GM21367 (cell line): Measurements from ENCODE around the gene SH2B2.
"Not testable (repeated sequence)": the region's sequence is repeated elsewhere in the genome, so short reads cannot be mapped to it uniquely, and the experiment has no call there.

Source experiments
- ATAC-seq: cut with Tn5 transposase; IDR thresholded peaks from one replicate; pipeline ENCODE4 v1.9.1; 2021; ENCODE audit not compliant: unreplicated experiment

Gene SH2B2

DNA sequence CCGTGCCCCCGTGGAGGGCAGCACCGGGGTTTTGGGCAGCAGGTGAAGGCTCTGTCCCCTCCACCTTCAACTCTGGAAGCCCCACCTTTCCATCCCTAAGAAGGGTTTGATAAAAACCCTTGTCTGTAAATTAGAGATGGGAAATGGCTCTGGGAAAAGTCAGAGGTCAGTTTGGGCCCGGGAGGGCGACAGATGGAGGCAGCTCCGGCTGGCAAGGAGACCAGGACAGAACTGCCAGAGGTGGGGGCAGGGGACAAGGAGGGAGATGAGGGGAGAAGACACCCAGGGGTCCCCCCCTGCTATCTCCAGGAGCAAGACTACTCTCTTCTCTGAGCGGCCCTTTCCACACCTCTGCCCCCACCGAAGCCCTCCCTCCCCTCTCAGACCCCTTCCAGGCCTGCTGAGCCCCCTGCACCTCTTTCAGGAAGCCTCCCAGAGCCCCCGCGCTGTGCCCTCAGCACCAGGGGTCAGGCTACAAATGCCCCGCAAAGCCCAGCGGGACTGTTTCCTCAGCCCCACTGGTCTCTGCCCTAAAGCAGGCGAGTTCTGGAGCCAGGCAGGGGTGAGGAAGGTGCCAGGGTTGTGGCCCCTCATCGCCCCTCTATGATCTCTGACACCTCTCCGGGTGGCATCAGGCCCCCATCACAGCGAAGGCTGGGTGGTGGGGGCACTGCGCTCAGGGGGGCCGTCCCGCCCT is 980 bp upstream of the SH2B2 start:
- ATAC-seq, result no peak

DNA sequence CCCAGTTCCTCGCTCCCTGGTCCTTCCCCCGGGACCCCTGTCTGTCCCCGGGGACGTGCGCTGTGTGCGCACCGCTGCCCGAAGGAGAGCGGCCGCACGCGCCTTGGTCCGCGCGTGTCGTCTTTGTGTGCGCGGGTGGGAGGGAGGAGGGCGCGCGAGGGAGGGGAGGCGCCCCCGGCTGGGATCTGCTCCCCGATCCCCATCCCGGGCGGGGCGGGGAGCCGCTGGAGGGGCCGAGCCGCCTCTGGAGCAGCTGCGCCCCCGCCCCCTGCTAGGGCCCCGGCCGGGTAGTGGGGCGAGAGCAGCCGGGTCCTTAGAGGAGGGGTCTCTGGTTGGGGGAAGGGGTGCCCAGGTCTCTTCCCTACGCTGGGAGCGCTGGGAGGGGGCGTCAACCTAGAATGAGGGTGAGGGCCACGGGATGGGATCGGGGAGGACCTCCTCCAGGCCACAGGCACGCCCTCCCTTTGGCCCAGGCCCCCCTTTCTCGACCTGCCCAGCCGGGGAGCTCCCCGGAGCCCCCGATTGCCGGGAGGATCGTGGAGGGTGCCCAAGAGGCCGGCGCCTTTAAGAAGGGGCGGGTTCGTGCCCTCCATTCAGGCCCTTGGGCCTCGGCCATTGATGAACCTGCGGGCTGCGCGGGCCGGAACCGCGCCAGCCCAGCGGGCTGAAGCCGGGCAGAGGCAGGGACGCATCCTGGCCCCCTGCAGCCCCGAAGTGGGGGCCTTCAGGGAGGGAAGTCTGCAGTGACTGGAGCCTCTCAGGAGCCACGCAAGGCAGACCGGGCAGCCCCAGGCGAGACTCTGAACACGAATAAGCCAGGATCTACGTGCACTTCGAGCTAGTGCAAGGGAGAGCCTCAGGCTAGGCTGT is 678 bp downstream of the SH2B2 start:
- ATAC-seq, result no peak

DNA sequence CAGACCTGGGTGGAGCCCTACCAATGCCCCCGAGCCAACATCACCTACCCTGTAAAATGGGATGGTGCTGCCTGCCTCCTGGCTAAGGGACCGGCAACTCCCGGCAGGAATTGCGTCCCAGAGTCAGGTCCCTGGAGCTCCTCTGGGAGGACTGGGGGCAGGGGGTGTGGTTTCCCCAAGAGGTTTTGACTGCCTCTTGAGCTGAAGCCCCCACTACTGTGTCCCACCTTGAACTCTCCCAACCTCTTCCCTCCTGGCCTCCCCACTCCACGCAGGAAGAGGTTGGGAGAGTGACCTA is 1.3 kb downstream of the SH2B2 start:
- ATAC-seq, result no peak

DNA sequence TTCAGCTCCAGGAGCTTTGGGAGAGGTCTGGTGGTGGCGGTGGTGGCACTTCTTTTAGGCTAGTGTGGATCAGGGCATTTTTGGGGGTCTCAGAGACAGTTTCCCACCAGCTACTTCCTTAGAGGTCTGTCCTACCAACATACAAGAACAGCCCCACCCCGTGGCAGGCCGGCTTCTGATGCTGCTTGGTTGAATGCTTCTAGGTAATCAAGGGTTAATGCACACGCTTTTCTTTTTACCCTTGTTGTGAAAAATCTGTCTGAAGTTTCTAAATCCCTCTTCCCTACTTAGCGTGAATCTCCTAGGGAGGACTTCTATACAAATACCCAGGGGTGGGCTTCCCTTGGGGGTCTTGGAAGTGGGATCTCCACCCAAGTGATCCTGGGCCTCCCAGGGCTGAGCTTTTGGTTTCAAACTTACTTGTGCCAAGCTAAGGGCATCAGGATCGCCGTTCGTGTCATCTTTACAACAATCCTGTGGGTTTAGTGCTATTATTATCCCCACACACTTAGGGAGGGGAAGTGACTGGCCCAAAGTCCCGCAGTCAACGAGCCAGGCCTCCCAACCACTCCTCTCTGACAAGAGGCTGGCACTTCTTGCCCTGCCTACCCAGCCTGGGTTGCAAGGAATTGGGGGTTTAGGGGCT is 1.7 kb downstream of the SH2B2 start:
- no peak for ATAC-seq

DNA sequence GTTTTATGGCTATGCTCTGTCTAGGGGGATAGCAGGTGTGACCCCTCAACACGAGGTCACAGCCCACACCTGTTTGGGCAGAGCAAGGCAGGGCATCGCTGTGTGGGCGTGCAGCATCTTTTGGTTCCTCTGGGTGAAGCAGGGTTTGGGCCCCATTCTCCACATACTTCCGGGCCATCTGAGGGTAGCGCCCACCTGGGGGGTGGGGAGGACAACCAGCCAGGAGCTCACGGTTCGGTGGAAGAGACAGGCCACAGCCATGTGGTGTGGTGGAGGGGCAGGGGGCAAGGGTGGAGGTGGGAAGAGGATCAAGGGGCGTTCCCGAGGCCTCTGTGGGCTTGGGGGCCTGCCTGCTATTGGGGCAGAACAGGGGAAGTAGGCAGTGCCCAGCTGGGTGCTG is 2.4 kb downstream of the SH2B2 start:
- ATAC-seq, result no peak

DNA sequence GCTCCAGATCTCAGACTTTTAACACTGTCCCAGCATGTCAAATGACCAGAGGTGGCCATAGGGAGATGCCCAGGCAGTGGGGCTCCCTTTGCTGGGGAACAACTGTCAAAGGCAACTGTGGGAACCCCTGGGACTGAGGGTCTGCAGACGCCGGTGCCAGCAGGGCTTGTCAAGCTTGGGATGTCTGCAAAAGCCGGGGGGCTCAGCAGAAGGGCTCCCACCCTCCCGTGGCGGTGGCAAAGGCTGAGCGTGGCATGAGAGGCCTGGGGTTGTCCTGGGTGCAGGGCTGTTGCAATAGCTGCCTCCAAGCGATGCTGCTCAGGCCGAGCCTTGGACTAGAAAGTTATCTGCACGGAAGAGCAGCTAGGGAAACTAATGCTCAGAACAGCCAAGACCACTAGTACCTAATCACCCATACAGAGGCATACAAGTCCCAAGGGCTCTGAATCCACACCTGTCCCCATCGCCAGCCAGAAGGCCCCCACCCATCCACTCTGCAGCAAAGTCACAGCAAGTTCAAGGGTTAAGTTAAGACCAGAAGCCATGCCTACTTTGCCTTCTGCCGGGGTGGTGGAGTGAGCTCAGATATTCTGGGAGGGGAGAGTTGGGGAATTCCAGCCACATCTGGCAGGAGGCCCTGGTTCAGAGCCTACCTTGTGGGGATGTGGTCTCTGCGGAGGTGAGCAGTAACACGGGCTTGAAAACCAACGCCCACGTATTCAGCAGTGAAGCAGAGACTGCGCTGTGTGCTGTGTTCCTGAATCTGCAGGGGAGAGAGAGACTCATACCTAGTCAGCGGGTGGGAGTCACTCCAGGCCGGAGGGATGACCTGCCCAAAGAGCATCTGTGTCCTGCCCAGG is 4.6 kb downstream of the SH2B2 start:
- peak; percentile 31 for ATAC-seq

DNA sequence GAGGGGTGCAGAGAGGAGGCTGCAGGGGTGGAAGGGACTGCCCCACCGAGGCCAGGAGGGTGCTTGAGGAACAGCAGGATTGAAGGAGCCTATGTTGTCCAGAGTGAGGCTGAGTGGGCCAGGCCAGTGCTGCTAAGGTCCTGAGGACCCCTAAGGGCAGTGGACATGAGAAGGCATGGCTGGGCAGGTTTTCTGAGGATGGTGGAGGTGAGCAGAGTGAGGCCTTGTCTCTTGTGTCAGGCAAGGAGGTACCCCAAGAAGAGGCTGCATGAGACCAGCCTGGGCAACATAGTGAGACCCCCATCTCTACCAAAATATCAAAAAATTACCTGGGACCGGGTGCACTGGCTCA is 5.2 kb downstream of the SH2B2 start:
- no peak for ATAC-seq

DNA sequence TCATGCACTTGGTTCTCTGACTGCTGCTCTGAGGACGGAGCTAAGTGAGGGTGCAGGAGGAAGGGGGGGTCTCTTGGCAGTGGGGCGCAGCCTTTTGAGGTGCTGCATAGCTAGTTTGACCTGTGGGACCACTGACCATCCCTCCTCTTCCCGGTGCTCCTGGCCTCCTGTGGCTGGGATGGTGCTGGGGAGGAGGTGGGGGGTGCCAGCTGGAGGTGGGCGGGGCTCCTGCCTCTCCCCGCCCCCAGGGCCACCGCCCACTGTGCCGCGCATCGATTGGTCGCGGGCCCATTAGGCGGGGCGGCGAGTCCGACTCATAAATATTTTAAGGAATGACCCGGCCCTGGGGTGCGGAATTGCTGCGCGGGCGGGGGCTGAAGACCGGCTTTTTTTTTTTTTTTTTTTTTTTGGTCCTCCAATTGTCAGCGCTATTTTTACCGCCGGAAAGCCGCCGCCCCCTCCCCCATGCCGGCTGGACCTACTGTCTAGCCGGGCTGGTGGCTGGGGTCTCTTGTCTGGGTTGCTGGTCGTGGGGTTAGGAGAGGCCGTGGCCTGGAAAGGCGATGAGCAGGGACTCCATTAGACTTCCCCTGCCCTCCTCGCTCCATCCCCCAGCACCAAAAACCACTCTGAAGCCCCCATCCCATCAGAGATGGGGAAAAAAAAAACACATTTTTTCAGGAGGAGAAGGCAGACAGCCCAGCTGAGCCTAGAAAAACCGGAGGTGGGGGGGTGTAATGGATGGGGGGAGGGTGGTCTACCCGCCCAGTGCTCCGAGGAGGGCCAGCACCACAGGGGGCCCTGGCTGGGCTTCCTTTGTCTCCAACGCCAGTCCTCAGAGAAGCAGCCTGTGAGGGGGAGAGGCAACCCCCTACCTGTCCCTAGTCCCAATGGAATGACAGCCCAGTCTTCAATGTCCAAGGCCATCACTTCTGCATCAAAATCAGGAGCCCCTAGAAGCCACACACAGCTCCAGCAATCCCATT is 6.4 kb downstream of the SH2B2 start:
- no peak for ATAC-seq

DNA sequence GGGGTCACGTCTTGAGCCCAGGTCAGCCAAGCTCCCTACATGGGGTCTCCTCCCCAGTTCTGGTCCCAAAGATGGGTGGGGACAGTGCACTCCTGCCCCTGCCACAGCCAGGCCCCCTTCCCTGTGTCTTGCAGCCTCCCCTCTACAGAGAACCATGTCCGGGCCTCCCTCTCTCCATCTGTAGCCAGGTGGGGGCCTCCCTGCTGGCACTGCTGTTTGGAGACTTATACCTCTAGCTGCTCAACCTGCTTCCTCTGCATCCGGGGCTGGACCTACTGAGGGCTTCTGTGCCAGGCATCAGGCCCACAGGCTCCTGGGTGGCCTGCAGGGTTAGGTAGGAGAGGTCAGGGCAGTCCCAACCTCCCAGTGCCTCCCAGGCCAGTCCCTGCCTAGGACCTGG is 7.9 kb downstream of the SH2B2 start:
- no peak for ATAC-seq

DNA sequence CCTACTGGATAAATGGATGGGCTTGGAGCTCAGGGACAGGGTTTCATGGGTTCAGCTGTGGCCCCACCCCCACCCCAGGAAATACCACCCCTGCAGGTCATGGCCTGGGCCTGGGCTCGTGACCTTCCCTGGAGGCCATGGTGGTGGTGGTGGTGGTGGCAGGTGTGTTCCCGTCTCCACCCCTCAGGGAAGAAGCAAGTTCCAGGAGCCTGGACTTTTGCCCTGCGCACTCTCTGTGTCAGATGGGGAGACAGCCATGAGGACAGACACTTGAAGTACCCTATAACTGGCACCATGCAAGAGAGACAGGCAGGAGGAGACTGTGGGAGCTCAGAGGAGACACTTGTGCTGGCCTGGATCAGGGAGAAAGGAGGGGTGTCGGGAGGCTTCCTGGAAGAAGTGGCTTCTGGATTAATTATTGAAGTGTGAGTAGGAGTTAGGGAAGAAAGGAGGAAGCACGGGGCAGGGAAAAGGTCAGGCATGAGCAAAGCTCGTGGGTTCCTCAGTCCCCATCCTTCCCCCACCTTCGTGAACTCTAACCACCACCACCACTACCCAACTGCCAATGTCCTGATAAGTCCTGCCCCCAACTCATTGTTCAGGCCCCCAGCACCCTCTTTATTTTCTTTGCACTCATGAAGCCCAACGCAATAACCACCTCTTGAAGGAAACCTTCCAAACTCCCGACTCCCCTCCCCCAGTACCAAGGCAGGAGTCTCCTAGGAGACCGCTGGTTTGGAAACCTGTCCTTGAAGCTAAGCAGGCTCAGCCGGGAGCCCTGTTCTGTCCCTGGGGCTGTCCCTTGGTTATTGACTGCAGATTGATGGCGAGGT is 8.9 kb downstream of the SH2B2 start:
- no peak for ATAC-seq

DNA sequence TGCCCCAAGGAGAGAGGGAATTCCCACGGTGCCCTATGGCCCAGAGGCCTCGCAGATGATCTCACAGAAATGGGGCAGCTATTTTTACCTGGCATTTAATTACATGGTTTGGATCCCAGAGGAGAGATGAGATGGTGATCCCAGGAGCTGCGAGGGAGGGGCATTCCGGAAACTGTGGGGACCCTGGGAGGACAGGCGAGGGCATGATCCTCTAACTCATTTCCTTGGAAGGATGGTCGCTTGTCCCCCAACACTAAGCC is 9.4 kb downstream of the SH2B2 start:
- no peak for ATAC-seq

DNA sequence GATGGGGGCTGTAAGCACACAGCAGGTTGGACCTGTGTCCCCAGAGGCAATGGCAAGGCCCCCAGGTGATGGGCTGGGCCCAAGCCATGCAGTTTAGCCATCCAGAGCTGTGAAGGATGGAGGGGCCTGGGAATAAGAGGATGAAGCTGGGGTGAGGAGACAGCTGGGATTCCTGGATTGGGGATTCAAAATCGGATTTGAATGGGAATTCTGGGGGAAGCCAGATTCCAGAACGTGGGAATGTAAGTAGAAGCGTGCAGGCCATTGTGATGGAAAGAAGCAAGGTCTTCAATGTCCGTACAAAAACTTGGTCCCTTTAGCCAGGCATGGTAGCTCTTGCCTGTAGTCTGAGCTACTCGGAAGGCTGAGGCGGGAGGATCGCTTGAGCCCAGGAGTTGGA is 9.8 kb downstream of the SH2B2 start:
- ATAC-seq, result no peak

DNA sequence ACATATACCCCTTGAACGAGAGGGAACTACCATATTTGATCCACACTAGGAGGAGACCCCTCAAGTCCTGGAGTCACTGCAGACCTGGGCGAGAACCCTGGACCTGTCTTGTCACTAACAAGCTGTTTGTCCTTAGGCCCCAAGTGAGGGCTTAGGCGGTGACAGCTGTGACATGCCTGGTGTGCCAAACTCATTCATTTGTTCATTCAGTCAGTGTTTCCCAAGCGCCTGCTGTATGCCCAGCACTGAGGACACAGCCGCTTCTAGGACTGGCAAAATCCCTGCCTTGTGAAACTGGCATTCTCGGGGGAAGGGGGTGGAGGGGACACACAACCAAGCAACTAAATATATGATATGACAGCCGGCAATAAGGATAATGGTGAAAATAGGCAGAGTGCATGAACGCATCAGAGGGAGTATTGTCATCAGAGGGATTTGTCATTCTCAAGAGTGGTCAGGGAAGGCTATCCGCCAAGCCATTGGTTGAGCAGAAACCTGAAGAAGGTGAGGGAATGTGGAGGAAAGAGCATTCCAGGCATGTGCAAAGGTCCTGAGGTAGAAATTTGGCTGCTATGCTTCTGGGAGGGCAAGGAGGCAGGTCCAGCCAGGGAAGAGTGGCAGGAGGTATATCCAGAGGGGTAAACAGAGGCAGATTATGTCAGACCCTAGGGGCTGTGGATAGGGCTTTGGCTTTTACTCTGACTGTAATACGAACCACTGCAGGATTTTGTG is 11.0 kb downstream of the SH2B2 start:
- no peak for ATAC-seq

DNA sequence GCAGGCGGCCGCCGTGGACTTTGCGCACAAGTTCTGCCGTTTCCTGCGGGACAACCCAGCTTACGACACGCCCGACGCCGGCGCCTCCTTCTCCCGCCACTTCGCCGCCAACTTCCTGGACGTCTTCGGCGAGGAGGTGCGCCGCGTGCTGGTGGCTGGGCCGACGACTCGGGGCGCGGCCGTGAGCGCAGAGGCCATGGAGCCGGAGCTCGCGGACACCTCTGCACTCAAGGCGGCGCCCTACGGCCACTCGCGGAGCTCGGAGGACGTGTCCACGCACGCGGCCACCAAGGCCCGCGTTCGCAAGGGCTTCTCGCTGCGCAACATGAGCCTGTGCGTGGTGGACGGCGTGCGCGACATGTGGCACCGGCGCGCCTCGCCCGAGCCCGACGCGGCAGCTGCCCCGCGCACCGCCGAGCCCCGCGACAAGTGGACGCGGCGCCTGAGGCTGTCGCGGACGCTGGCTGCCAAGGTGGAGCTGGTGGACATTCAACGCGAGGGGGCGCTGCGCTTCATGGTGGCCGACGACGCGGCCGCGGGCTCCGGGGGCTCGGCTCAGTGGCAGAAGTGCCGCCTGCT is 14.1 kb downstream of the SH2B2 start:
- ATAC-seq, result no peak

DNA sequence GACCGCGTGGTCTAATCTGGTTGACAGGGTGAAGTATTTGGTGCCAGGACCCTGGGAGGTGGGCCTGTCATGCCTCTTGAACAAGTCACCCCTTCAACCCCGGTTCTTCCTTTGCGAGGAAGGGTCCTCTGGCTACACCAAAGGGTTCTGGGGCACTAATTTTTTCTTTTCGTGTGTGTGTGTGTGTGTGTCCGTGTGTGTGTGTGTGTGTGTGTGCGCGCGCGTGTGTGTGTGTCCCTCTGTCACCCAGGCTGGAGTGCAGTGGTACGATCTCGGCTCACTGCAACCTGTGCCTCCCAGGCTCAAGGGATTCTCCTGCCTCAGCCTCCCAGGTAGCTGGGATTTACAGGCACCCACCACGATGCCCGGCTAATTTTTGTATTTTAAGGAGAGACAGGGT is 14.7 kb downstream of the SH2B2 start:
- ATAC-seq, result not testable (repeated sequence)

DNA sequence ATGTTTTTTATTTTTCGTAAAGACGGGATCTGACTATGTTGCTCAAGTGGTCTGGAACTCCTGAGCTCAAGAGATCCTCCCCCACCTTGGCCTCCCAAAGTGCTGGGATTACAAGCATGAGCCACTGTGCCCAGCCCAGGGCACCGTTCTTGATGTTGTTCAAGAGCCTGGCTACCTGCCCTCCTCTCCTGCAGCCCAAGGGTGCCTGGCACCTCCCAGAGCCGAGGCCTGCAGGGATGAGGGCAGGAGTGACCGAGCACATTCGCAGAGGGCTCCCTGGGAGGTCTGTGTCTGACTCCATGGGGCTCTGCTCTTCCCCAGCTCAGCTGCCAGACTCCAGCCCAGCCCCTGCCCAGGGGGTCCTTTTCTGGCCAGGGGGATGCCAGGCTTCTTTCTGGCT is 15.4 kb downstream of the SH2B2 start:
- ATAC-seq, result no peak

DNA sequence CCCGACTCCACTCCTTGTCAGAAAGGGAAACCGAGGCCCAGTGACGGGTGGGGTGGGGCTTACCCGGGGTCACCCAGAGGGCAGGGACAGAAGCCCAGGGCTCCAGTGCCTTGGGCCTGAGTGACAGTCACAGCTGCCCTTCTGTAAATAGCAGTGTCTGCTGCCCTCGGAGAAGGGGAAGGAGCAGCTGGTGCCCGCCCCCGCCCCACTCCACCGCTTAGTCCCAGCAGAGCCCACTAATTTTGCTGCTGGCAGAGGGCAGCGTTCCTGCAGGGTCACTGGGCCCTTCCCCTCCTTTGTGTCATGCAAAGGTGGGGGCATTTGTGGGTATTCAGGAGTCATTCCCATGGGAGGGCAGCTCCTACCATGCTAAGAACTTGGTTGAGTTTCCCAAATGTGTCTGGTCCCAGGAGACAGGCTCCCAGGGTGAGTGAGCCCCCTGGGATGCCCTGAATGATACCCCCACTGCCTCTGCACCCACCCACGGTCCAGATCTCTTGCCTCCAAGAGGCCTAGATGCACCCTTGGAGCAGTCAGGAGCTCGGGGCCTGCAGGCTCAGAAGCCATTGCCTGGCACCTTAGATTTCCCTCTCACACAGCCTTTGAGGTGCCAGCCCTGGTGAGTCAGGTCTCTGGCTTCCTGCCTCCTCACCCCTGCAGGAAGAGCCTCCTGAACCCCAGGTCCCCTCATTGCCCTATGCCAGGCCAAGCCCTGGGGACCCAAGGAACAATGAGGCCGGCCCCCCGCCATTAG is 17.2 kb downstream of the SH2B2 start:
- ATAC-seq, result no peak

DNA sequence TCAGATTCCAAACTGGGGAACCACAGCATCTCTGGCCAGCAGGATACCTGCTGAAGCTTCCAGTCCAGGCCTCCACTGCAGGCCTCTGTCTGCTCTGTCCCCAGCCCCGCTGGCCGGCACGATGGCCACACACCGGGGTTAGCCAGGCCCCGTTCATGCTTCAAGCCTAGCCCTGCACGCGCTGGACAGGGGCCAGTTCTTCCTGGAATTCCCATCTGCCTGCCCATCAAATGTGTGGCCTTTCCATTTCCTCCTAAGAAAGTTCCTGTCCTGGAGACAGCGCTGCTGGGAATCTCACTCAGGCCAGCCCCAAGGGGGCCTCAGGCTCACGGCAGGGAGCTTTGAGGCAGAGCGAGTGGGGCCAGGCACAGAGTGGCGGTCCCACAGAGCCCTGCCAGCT is 18.0 kb downstream of the SH2B2 start:
- ATAC-seq, result no peak
